ENCODE data around the gene NOX4. TPM values are rescaled to one million over a fixed set of nuclear protein-coding genes. Genes with fewer than 3 reads are reported as not detected.
A peak's percentile ranks its signal among the peaks of the same experiment; 100 is the strongest.
"Not testable (repeated sequence)": the region's sequence is repeated elsewhere in the genome, so short reads cannot be mapped to it uniquely, and the experiment has no call there.

The NOX4 gene
- total RNA-seq, 4 donors from 2014 or later = 38.4 to 129 (median 67.4) TPM

GRCh38 chr11:89293965-89294679 lies 197.1 kb downstream of the NOX4 start:
- no peaks in the 10 kb centered on the region for H3K27me3 ChIP-seq
- H3K9me3 ChIP-seq = no peaks in the 10 kb centered on the region
- H3K4me1 ChIP-seq = no peaks in the 10 kb centered on the region
- 17 to 23% methylated on average over 18 of the region's 18 CpGs for WGBS, 2 donors
- H3K36me3 ChIP-seq = no peaks in the 10 kb centered on the region
- H3K27ac ChIP-seq = no peak overlapping the region
- no peak for DNase-seq (ENCODE audit: low spot score in 2 of 2)
- no peak for TF ChIP-seq EP300 (IDR thresholded peaks at IDR 0.05)
- no peak for TF ChIP-seq CTCF (IDR thresholded peaks at IDR 0.05)
- no peak for TF ChIP-seq POLR2A (IDR thresholded peaks at IDR 0.05)
- H3K4me3 ChIP-seq = peak overlapping the region in 3 of 4 donors; percentile 1 to 35 (median 18)

GRCh38 chr11:89288004-89288403 lies 203.2 kb downstream of the NOX4 start:
- WGBS, 2 donors = 89 to 90% methylated on average over 3 of the region's 3 CpGs
- H3K27me3 ChIP-seq; H3K9me3 ChIP-seq; H3K27ac ChIP-seq; DNase-seq (ENCODE audit: low spot score in 2 of 2); H3K36me3 ChIP-seq; H3K4me1 ChIP-seq; H3K4me3 ChIP-seq: not testable (repeated sequence)

DNA sequence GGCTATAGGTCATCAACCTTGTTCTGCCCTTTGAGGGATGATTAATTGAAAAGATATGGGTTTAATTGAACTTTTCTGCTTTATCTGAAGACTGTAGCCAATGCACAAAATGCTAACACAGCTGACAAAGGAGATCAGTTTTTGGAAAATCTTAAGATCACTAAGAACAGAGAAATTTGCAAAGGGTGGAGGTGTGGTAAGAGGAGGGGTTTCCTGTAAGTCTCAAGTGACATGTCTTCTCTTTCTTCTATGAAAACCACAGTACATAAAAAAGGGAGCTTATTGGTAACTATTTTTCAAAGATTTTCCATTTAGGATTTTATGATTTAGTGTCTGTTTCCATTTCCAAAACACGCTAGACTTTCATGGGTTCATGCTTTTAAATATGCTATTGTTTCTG lies 204.6 kb downstream of the NOX4 start:
- H3K4me1 ChIP-seq = not testable (repeated sequence)
- WGBS, 2 donors = 65 to 82% methylated on average over 1 of the region's 1 CpG

GRCh38 chr11:89281032-89281677 lies 210.0 kb downstream of the NOX4 start:
- WGBS, 2 donors = 77 to 88% methylated on average over 3 of the region's 3 CpGs

More for the DNA sequence above, 204.6 kb downstream of the NOX4 start:
- H3K4me3 ChIP-seq; H3K9me3 ChIP-seq; H3K27me3 ChIP-seq; H3K27ac ChIP-seq; H3K36me3 ChIP-seq; DNase-seq (ENCODE audit: low spot score in 2 of 2): not testable (repeated sequence)

DNA sequence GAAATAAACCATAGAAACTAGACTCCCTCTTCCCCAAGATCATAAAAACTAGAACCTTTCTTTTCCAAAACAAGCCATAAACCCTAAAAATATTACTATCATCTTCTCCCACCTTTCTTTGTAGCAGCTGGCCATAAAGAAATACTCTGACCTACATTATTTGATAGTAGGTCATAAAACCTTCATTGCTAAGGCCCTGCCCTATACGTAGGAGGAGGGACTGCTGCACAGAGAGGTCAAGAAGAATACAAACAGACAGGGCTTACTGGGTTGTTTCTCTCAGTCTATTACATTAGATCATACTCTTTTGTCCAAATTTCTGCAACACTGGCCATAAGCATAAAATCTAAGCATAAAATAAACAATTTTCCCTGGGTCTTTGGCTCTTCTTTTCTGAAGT lies 212.0 kb downstream of the NOX4 start:
- Histone ChIP-seq H3K9me3 (no peaks in the 10 kb centered on the region), H3K4me1 (no peaks in the 10 kb centered on the region), H3K4me3 (no peak overlapping the region), H3K27ac (no peak overlapping the region), H3K27me3 (no peaks in the 10 kb centered on the region), H3K36me3 (no peaks in the 10 kb centered on the region)
- 71 to 82% methylated on average over 1 of the region's 1 CpG for WGBS, 2 donors
- no peak for DNase-seq (ENCODE audit: low spot score in 2 of 2)
- no peak for TF ChIP-seq POLR2A (IDR thresholded peaks at IDR 0.05)

More at GRCh38 chr11:89281032-89281677, 210.0 kb downstream of the NOX4 start:
- DNase-seq (ENCODE audit: low spot score in 2 of 2); H3K4me3 ChIP-seq; H3K4me1 ChIP-seq; H3K27ac ChIP-seq; H3K27me3 ChIP-seq; H3K36me3 ChIP-seq; H3K9me3 ChIP-seq: not testable (repeated sequence)

- no peaks in the 10 kb centered on the region for H3K36me3 ChIP-seq
- H3K4me1 ChIP-seq = no peaks in the 10 kb centered on the region
- no peaks in the 10 kb centered on the region for H3K9me3 ChIP-seq
- no peak overlapping the region for H3K27ac ChIP-seq
- no peak overlapping the region for H3K4me3 ChIP-seq
- TF ChIP-seq EP300 (IDR thresholded peaks at IDR 0.05) (no peak), CTCF (IDR thresholded peaks at IDR 0.05) (no peak)
- no peaks in the 10 kb centered on the region for H3K27me3 ChIP-seq
- WGBS, 2 donors = 46 to 55% methylated on average over 1 of the region's 1 CpG
- DNase-seq (ENCODE audit: low spot score in 2 of 2) = no peak
Measured at GRCh38 chr11:89275966-89276365, 215.2 kb downstream of the NOX4 start.

Other genes with a start within 250 kb of the NOX4 start
- not detected for gene TRIM77, start 218.9 kb upstream of the NOX4 start, total RNA-seq